Colonic mucosa (tissue), 4 donors: ENCODE data around the gene ZNF154. TPM values are rescaled to one million over a fixed set of nuclear protein-coding genes. Genes with fewer than 3 reads are reported as not detected.

ENCODE experiments used
- DNase-seq: peaks from one replicate; pipeline ENCODE4 v3.0.0-alpha.2; 2020
- H3K27ac ChIP-seq: fragments of 200-600 bp; one replicate; pipeline ENCODE4 v1.8.0; 2021
- H3K27me3 ChIP-seq: fragments of 200-600 bp; one replicate; pipeline ENCODE4 v1.8.0; 2021
- H3K36me3 ChIP-seq: fragments of 200-600 bp; one replicate; pipeline ENCODE4 v1.8.0; 2021
- H3K4me1 ChIP-seq: fragments of 200-600 bp; one replicate; pipeline ENCODE4 v1.8.0; 2021; ENCODE audit warnings: mild to moderate bottlenecking
- H3K4me3 ChIP-seq: fragments of 200-600 bp; one replicate; pipeline ENCODE4 v1.8.0; 2021
- H3K9ac ChIP-seq, 2 donors: one replicate each; pipeline ENCODE4 v1.7.0; 2013; ENCODE audit warnings: control low read depth in 2 of 2, low read depth in 2 of 2, low read length in 2 of 2
- H3K9me3 ChIP-seq: fragments of 200-600 bp; one replicate; pipeline ENCODE4 v1.8.0; 2021
- intact Hi-C: fragments of 100-400 bp; cut with DNase I; formaldehyde crosslinking; loops from one replicate; pipeline ENCODE4 v1.14.1; 2022
- total RNA-seq, 2 donors: library from RNA; stranded (reverse); fragmentation: NEBNext Ultra II Directional in 1 of 2; extraction: Animal tissue kit (Norgen Biotek cat#: 25700) in 1 of 2; gene quantifications; one replicate each; pipeline ENCODE4 v1.2.1, GENCODE V29; 2021
- TF ChIP-seq, protein P1 (sequence below): fragments of 200-600 bp; IDR thresholded peaks from one replicate; pipeline ENCODE4 v1.8.0; 2022; ENCODE audit warnings: antibody characterized with exemption, mild to moderate bottlenecking
- donor health status: healthy.
- donor health status: DM: no; HTN: no; CAD: no.
- donor health status: DM: no; HTN: no; CAD: no.

The ZNF154 gene
- total RNA-seq, 2 donors from 2014 or later = 0.67 to 2.0 TPM

- no peaks in the 10 kb centered on the region for H3K36me3 ChIP-seq
- TF ChIP-seq, protein P1, sequence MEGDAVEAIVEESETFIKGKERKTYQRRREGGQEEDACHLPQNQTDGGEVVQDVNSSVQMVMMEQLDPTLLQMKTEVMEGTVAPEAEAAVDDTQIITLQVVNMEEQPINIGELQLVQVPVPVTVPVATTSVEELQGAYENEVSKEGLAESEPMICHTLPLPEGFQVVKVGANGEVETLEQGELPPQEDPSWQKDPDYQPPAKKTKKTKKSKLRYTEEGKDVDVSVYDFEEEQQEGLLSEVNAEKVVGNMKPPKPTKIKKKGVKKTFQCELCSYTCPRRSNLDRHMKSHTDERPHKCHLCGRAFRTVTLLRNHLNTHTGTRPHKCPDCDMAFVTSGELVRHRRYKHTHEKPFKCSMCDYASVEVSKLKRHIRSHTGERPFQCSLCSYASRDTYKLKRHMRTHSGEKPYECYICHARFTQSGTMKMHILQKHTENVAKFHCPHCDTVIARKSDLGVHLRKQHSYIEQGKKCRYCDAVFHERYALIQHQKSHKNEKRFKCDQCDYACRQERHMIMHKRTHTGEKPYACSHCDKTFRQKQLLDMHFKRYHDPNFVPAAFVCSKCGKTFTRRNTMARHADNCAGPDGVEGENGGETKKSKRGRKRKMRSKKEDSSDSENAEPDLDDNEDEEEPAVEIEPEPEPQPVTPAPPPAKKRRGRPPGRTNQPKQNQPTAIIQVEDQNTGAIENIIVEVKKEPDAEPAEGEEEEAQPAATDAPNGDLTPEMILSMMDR = no peak
- no peaks in the 10 kb centered on the region for H3K4me1 ChIP-seq
- DNase-seq = no peak
- no peak overlapping the region for H3K27ac ChIP-seq
- no peaks in the 10 kb centered on the region for H3K27me3 ChIP-seq
- intact Hi-C loops = no loop called here
- no peaks in the 10 kb centered on the region for H3K9me3 ChIP-seq
- no peak overlapping the region for H3K4me3 ChIP-seq
- H3K9ac ChIP-seq = no peak overlapping the region
Measured at GRCh38 chr19:57653689-57654088, 55.3 kb downstream of the ZNF154 start.

GRCh38 chr19:57651654-57651996, 57.4 kb downstream of the ZNF154 start:
- intact Hi-C loops = no loop called here
- no peaks in the 10 kb centered on the region for H3K9me3 ChIP-seq
- H3K4me1 ChIP-seq = no peaks in the 10 kb centered on the region
- H3K27me3 ChIP-seq = no peaks in the 10 kb centered on the region
- H3K9ac ChIP-seq = no peak overlapping the region
- no peak overlapping the region for H3K27ac ChIP-seq
- no peak overlapping the region for H3K4me3 ChIP-seq
- no peaks in the 10 kb centered on the region for H3K36me3 ChIP-seq
- no peak for DNase-seq
- TF ChIP-seq, protein P1 = no peak

DNA sequence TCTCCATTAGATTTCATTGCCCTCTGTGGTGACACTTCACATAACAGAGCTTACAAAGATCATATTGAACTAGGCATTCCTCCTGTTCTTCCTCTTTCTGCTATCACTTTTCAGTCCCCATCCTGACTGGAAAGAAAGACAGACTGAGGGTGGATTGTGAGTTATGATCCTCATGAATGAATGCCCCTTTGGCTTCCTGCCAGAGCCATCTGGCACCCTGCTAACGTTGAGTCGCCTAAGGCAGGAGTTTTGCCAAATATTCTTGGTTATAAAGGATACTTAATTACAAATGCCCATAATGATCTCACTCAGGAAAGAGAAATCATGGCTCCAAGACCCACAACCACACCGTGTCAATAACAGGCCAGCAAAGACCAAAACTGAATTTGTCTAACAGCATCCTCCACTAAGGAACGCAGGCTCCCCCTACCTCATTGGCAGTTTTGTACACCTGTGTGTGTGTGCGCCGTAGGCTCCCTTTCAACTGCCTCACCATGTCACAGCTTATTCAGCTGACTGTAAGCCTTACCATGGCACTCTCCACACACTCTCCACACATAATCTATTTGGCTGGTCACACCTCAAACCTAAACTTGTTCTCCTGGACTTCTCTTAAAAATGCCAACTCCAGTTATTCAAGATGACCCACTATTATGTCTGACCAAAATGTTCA, 60.5 kb downstream of the ZNF154 start:
- intact Hi-C loops = no loop called here

More for the DNA sequence above, 60.5 kb downstream of the ZNF154 start:
- no peak for DNase-seq
- no peak overlapping the region for H3K4me3 ChIP-seq
- no peaks in the 10 kb centered on the region for H3K4me1 ChIP-seq
- no peak overlapping the region for H3K27ac ChIP-seq
- no peak overlapping the region for H3K9ac ChIP-seq
- H3K9me3 ChIP-seq = no peaks in the 10 kb centered on the region
- no peaks in the 10 kb centered on the region for H3K36me3 ChIP-seq
- no peaks in the 10 kb centered on the region for H3K27me3 ChIP-seq
- TF ChIP-seq, protein P1 = no peak

Other genes with a start within 250 kb of the ZNF154 start
- 1 to 10 TPM; 3.5 to 5.3 TPM for gene ZNF772, start 231.6 kb downstream of the ZNF154 start, total RNA-seq
- 1 to 10 TPM; 3.6 to 4.4 TPM for gene ZNF419, start 221.5 kb downstream of the ZNF154 start, total RNA-seq
- gene ZNF773, start 209.3 kb downstream of the ZNF154 start, total RNA-seq = 1 to 10 TPM; 4.7 to 5.3 TPM
- gene ZNF549, start 181.8 kb downstream of the ZNF154 start, total RNA-seq = 1 to 10 TPM; 2.6 to 2.8 TPM
- gene ZNF550, start 149.3 kb downstream of the ZNF154 start, total RNA-seq = 1 to 10 TPM; 4.0 to 5.1 TPM
- gene ZNF416, start 130.3 kb downstream of the ZNF154 start, total RNA-seq = 1 to 10 TPM; 2.2 to 3.5 TPM
- 1 to 10 TPM; 1.3 to 1.8 TPM for gene ZIK1, start 125.1 kb downstream of the ZNF154 start, total RNA-seq
- 1 to 10 TPM; 1.2 to 4.1 TPM for gene ZNF530, start 109.3 kb downstream of the ZNF154 start, total RNA-seq
- 1 to 10 TPM; 5.8 to 7.7 TPM for gene ZNF134, start 95.0 kb downstream of the ZNF154 start, total RNA-seq
- gene ZNF211, start 76.0 kb downstream of the ZNF154 start, total RNA-seq = 1 to 10 TPM; 6.0 to 6.1 TPM
- gene ZSCAN4, start 40.3 kb downstream of the ZNF154 start, total RNA-seq = not detected
- gene ZNF551, start 27.2 kb downstream of the ZNF154 start, total RNA-seq = 1 to 10 TPM; 4.7 to 5.9 TPM
- gene ZNF671, start 18.4 kb upstream of the ZNF154 start, total RNA-seq = 1 to 10 TPM; 2.9 TPM
- gene ZNF776, start 37.6 kb upstream of the ZNF154 start, total RNA-seq = 10 to 100 TPM; 13.5 to 14.5 TPM
- gene ZNF586, start 60.5 kb upstream of the ZNF154 start, total RNA-seq = 10 to 100 TPM; 13.1 to 17.6 TPM
- 10 to 100 TPM; 21.7 to 24.8 TPM for gene ZNF552, start 105.7 kb upstream of the ZNF154 start, total RNA-seq
- gene ZNF587B, start 121.1 kb upstream of the ZNF154 start, total RNA-seq = 10 to 100 TPM; 12.5 to 22.3 TPM
- gene ZNF587, start 140.7 kb upstream of the ZNF154 start, total RNA-seq = 10 to 100 TPM; 46.4 to 70.7 TPM
- gene ZNF814, start 179.8 kb upstream of the ZNF154 start, total RNA-seq = 10 to 100 TPM in 1 of 2 donors, 1 to 10 TPM in 1; 7.1 to 25.5 TPM
- 10 to 100 TPM in 1 of 2 donors, 1 to 10 TPM in 1; 9.6 to 17.5 TPM for gene ZNF417, start 207.4 kb upstream of the ZNF154 start, total RNA-seq
- 1 to 10 TPM; 1.1 to 5.3 TPM for gene ZNF418, start 226.2 kb upstream of the ZNF154 start, total RNA-seq
- 1 to 10 TPM; 3.0 to 3.5 TPM for gene ZNF256, start 238.5 kb upstream of the ZNF154 start, total RNA-seq